H1 (cell line): ENCODE measurements around the gene ZNF674. TPM values are rescaled to one million over a fixed set of nuclear protein-coding genes. Genes with fewer than 3 reads are reported as not detected.

Source experiments
- CHD7 ChIP-seq: fragments of 300-600 bp; sonication (generic); IDR thresholded peaks from 2 replicates; pipeline ENCODE4 v1.7.1; 2012; ENCODE audit warnings: low read length, moderate library complexity, mild to moderate bottlenecking, inconsistent platforms; ENCODE audit not compliant: insufficient replicate concordance
- EP300 ChIP-seq, 2 experiments: IDR thresholded peaks; 1 replicate in 1 of 2; 2 replicates in 1 of 2; pipeline ENCODE4 v1.6.1; 2011 to 2012; ENCODE audit warnings: low read depth in 2 of 2, low read length in 2 of 2, mild to moderate bottlenecking in 2 of 2, borderline replicate concordance in 1 of 2, inconsistent platforms in 1 of 2, moderate library complexity in 1 of 2
- MAFK ChIP-seq: IDR thresholded peaks from 2 replicates; pipeline ENCODE4 v1.6.1; 2012; ENCODE audit warnings: low read depth, mild to moderate bottlenecking, improper control_type of control experiment, low read length
- NANOG ChIP-seq: IDR thresholded peaks from 2 replicates; pipeline ENCODE4 v1.6.1; 2011; ENCODE audit warnings: low read length, low read depth, mild to moderate bottlenecking, inconsistent platforms; ENCODE audit not compliant: insufficient read depth, poor library complexity, severe bottlenecking
- TAF7 ChIP-seq: optimal IDR thresholded peaks from 2 replicates; pipeline ENCODE3; 2011; ENCODE audit warnings: low read depth, mild to moderate bottlenecking, inconsistent platforms, low read length, moderate library complexity, borderline replicate concordance
- TBP ChIP-seq: IDR thresholded peaks from 2 replicates; pipeline ENCODE4 v1.6.1; 2011; ENCODE audit warnings: low read depth, low read length, improper control_type of control experiment
- USF2 ChIP-seq: IDR thresholded peaks from 2 replicates; pipeline ENCODE4 v1.6.1; 2011; ENCODE audit warnings: low read length, improper control_type of control experiment
- polyA plus RNA-seq, 7 experiments: library from polyadenylated mRNA; depleted of rRNA in 3 of 7; stranded (reverse) in 5 of 7; unstranded in 2 of 7; fragments of >200 nt in 5 of 7; fragments of 200-250 nt in 2 of 7; gene quantifications; 1 replicate in 5 of 7; 2 replicates in 1 of 7; 4 replicates in 1 of 7; pipeline versions ENCODE4 v1.2.1 to v1.2.3, GENCODE V29; 2011 to 2013; ENCODE audit warnings: missing spikeins in 2 of 7, mixed read lengths in 2 of 7
- total RNA-seq: library from RNA; stranded (reverse); fragmentation: NEBNext Ultra II Directional; extraction: Animal tissue kit (Norgen Biotek cat#: 25700); gene quantifications from 2 replicates; pipeline ENCODE4 v1.2.1, GENCODE V29; 2021

ZNF674 gene
- total and polyA plus RNA-seq, 2 of the 8 experiments (the other 6 are each of a cell fraction or from before 2014, with no cell fraction given) = 2.0 to 7.4 TPM

DNA sequence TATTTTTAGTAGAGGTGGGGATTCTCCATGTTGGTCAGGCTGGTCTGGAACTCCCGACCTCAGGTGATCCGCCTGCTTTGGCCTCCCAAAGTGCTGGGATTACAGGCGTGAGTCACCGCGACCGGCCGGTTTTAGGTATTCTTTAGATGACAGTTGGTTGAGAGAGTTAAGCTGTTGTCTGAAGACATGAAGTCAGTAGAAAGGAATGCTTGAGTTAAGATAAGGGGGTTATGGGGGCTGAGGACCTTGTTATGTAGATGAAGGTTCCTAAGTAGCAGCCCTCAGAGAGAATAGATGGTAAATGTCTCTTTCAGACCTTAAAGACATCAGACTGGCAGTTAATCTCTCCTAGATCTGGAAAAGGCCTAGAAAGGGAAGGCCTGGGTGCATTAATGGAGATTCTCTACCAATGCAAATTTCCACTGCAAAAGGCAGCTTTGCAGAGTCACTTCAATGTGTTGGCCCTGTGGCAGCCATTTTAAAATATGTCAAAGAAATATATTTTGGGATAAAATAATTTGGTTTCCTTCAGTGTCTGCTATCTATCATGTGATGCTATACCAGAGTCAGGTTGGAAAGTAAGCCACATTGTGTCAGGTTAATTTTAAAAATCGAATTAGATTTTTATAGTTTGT, 6.4 kb upstream of the ZNF674 start (continued):
- TF ChIP-seq CHD7 (peak; percentile 56), EP300 (IDR thresholded peaks at IDR 0.05; ENCODE audit: borderline replicate concordance in 1 of 2, low read depth in 2 of 2, low read length in 2 of 2) (peak in 1 of 2 experiments; percentile 10; a peak in 1 of 3 replicates), NANOG (peak; percentile 34), USF2 (no peak), TAF7 (no peak), TBP (no peak), MAFK (peak; percentile 30; the same call in 1 of the 2 replicates)
